ENCODE measurements around the gene COL6A1. TPM values are rescaled to one million over a fixed set of nuclear protein-coding genes. Genes with fewer than 3 reads are reported as not detected.

Gene COL6A1
- total RNA-seq, 4 donors from 2014 or later = 94.9 to 265 (median 133) TPM

DNA sequence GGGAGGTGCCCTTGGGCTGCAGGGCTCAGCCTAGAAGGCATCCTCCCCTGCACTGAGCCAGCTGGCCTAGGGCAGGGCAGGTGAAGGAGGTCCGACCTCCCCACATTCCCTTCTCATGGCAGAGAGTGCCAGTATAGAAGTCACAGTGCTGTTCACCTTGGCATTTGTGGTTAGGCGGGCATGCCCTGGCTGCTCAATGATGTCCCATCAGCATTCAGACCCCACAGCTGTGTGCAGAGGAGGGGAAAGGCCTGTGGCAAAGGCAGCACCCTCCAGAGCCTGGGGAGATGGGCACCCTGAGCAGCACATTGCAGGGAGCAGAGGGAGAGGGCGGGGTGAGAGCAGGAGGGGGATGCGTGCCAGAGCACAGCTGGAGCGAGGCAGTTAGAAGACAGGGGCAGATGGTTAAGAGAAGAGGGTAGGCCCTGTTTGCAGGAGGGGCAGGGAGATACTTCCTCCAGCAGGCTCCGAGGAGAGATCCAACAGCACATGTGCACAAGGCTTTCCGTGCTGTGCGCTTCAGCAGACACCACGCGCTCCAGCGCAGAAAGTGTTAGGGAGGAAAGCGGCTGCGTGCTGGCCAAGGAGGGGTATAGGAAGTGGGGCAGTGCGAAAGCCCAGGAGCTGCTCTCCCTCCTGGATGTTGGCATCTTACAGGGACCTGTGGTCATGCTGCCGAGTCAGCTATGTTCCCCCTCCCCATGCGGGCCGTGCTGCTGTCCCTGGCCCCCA, 43.7 kb upstream of the COL6A1 start:
- DNase-seq (ENCODE audit: low spot score in 2 of 2) = no peak
- intact Hi-C loops (cut with DNase I; ENCODE audit: low total_unique reads) = no loop called here
- TF ChIP-seq POLR2A (IDR thresholded peaks at IDR 0.05) = no peak
- TF ChIP-seq, protein P1, sequence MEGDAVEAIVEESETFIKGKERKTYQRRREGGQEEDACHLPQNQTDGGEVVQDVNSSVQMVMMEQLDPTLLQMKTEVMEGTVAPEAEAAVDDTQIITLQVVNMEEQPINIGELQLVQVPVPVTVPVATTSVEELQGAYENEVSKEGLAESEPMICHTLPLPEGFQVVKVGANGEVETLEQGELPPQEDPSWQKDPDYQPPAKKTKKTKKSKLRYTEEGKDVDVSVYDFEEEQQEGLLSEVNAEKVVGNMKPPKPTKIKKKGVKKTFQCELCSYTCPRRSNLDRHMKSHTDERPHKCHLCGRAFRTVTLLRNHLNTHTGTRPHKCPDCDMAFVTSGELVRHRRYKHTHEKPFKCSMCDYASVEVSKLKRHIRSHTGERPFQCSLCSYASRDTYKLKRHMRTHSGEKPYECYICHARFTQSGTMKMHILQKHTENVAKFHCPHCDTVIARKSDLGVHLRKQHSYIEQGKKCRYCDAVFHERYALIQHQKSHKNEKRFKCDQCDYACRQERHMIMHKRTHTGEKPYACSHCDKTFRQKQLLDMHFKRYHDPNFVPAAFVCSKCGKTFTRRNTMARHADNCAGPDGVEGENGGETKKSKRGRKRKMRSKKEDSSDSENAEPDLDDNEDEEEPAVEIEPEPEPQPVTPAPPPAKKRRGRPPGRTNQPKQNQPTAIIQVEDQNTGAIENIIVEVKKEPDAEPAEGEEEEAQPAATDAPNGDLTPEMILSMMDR (IDR thresholded peaks at IDR 0.05) = no peak
- no peak overlapping the region for H3K4me3 ChIP-seq (ENCODE audit: low read depth, poor library complexity, severe bottlenecking)
- 74 to 78% methylated on average over 16 to 17 of the region's 17 CpGs for WGBS, 2 donors

GRCh38 chr21:45938453-45938755, 43.2 kb upstream of the COL6A1 start:
- no peak for TF ChIP-seq POLR2A (IDR thresholded peaks at IDR 0.05)
- TF ChIP-seq, protein P1 (IDR thresholded peaks at IDR 0.05) = no peak
- DNase-seq (ENCODE audit: low spot score in 2 of 2) = no peak
- 86 to 100% methylated on average over 1 of the region's 1 CpG for WGBS, 2 donors
- no peak overlapping the region for H3K4me3 ChIP-seq (ENCODE audit: low read depth, poor library complexity, severe bottlenecking)
- intact Hi-C loops (cut with DNase I; ENCODE audit: low total_unique reads) = no loop called here

DNA sequence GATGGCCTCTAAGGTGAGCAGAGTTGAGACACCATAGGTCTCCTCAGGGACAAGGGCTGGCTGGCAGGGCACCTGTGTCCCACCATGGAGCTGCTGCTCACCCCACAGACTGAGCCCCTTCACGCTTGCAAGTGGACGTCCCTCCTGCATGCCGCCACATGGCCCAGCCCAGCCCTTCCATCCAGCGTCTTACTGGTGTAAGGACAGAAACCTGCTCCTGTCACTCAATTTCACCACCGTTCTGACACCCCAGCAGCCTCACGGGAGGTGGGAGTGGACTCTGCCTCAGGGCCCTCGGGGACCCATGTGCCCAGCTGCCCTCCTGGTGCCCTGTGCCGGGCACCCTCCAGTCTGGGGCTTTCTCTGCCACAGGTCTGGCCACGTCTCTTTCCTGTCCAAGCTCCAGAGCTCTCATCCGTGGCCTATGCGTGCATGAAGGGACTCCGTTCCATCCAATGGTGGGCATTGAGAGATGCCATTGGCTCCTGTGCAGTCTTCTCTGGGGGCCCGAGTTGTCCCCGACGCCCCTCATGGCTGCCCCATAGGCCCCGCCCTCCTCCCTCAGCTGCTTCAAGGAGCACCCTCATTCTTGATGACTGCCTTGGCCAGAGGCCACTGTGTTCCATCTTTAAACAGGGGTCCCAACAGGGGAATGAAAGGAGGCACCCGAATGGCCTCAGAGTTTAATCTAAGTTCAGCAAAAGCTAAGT, 42.6 kb upstream of the COL6A1 start:
- no peak for DNase-seq (ENCODE audit: low spot score in 2 of 2)
- no peak overlapping the region for H3K4me3 ChIP-seq (ENCODE audit: low read depth, poor library complexity, severe bottlenecking)
- no peak for TF ChIP-seq POLR2A (IDR thresholded peaks at IDR 0.05)
- TF ChIP-seq, protein P1 (IDR thresholded peaks at IDR 0.05) = no peak
- intact Hi-C loops (cut with DNase I; ENCODE audit: low total_unique reads) = no loop called here
- 88 to 95% methylated on average over 17 of the region's 17 CpGs for WGBS, 2 donors

- no peak for DNase-seq (ENCODE audit: low spot score in 2 of 2)
Observed at GRCh38 chr21:45939521-45940045, 42.0 kb upstream of the COL6A1 start.

GRCh38 chr21:45940091-45940490, 41.5 kb upstream of the COL6A1 start:
- no peak overlapping the region for H3K4me3 ChIP-seq (ENCODE audit: low read depth, poor library complexity, severe bottlenecking)
- intact Hi-C loops (cut with DNase I; ENCODE audit: low total_unique reads) = no loop called here
- no peak for TF ChIP-seq POLR2A (IDR thresholded peaks at IDR 0.05)
- TF ChIP-seq, protein P1 (IDR thresholded peaks at IDR 0.05) = no peak
- no peak for DNase-seq (ENCODE audit: low spot score in 2 of 2)
- WGBS, 2 donors = 88 to 94% methylated on average over 19 to 20 of the region's 20 CpGs

More at GRCh38 chr21:45939521-45940045, 42.0 kb upstream of the COL6A1 start:
- intact Hi-C loops (cut with DNase I; ENCODE audit: low total_unique reads) = no loop called here
- no peak overlapping the region for H3K4me3 ChIP-seq (ENCODE audit: low read depth, poor library complexity, severe bottlenecking)
- TF ChIP-seq POLR2A (IDR thresholded peaks at IDR 0.05) = no peak
- TF ChIP-seq, protein P1 (IDR thresholded peaks at IDR 0.05) = no peak
- 92 to 95% methylated on average over 10 to 15 of the region's 15 CpGs for WGBS, 2 donors
